Kidney (tissue), 14 donors: ENCODE measurements around the gene ZAR1. TPM values are rescaled to one million over a fixed set of nuclear protein-coding genes. Genes with fewer than 3 reads are reported as not detected.

Source experiments
- DNase-seq, 5 donors: peaks; one replicate each; pipeline ENCODE4 v3.0.0-alpha.2; 2013 to 2020
- FAIRE-seq: peaks from 2 replicates; lab custom pipeline; 2012; peaks lifted over from hg19 to GRCh38; lab: Jason Lieb, UNC
- H3K27ac ChIP-seq, 2 donors: one replicate each; pipeline ENCODE4 v1.7.0; 2013; ENCODE audit warnings: low read depth in 2 of 2, low read length in 2 of 2, inconsistent platforms in 1 of 2
- H3K27me3 ChIP-seq: one replicate; pipeline ENCODE4 v1.7.1; 2013; ENCODE audit warnings: low read length, inconsistent platforms; ENCODE audit not compliant: control insufficient read depth, insufficient read depth
- H3K36me3 ChIP-seq, 3 donors: one replicate each; pipeline versions ENCODE4 v1.7.0 to v1.7.1; 2013; ENCODE audit warnings: low read length in 3 of 3, control low read depth in 1 of 3, inconsistent platforms in 1 of 3; ENCODE audit not compliant: insufficient read depth in 3 of 3, control insufficient read depth in 2 of 3
- H3K4me1 ChIP-seq, 3 donors: one replicate each; pipeline versions ENCODE4 v1.7.0 to v1.7.1; 2013; ENCODE audit warnings: low read length in 3 of 3, inconsistent platforms in 1 of 3, low read depth in 1 of 3; ENCODE audit not compliant: control insufficient read depth in 2 of 3, insufficient read depth in 2 of 3
- H3K4me3 ChIP-seq, 3 donors: one replicate each; pipeline versions ENCODE4 v1.7.0 to v1.8.1; 2013; ENCODE audit warnings: low read length in 3 of 3, control low read depth in 1 of 3, inconsistent platforms in 1 of 3
- H3K9ac ChIP-seq, 3 donors: one replicate each; pipeline versions ENCODE4 v1.7.0 to v1.7.1; 2013; ENCODE audit warnings: low read length in 3 of 3, control low read depth in 1 of 3, inconsistent platforms in 1 of 3
- H3K9me3 ChIP-seq, 3 donors: one replicate each; pipeline versions ENCODE4 v1.7.0 to v1.7.1; 2013; ENCODE audit warnings: low read length in 3 of 3, control low read depth in 1 of 3, inconsistent platforms in 1 of 3; ENCODE audit not compliant: control insufficient read depth in 2 of 3, insufficient read depth in 1 of 3
- intact Hi-C: fragments of 100-400 bp; cut with DNase I; formaldehyde crosslinking; loops from one replicate; pipeline ENCODE4 v1.11.1; 2022
- polyA plus RNA-seq: library from polyadenylated mRNA; stranded (reverse); fragments of 350-450 nt; fragmentation: Illumina TruSeq; extraction: RNeasy Lipid Tissue Mini Kit (QIAGEN cat#74804); gene quantifications from one replicate; pipeline ENCODE4 v1.2.3, GENCODE V29; 2014; ENCODE audit warnings: low read depth, low replicate concordance; ENCODE audit not compliant: insufficient read depth
- total RNA-seq: library from RNA; stranded (reverse); fragmentation: NEBNext Ultra II Directional; extraction: Animal tissue kit (Norgen Biotek cat#: 25700); gene quantifications from one replicate; pipeline ENCODE4 v1.2.1, GENCODE V29; 2021
- TF ChIP-seq, protein P1 (sequence below): IDR thresholded peaks from 3 replicates; pipeline ENCODE4 v1.5.1; 2012; ENCODE audit warnings: mild to moderate bottlenecking, moderate library complexity, borderline replicate concordance; ENCODE audit not compliant: insufficient read depth; ENCODE audit errors: extremely low read depth
- donor health status: control.
- donor health status: control.
- donor health status: control.
- donor health status: control.
- donor health status: control.
- donor health status: DM: yes; HTN: yes; CAD: no.
- donor health status: Normal renal cell carcinoma (clear cell type).

The ZAR1 gene
- total and polyA plus RNA-seq, 2 donors from 2014 or later: not detected

DNA sequence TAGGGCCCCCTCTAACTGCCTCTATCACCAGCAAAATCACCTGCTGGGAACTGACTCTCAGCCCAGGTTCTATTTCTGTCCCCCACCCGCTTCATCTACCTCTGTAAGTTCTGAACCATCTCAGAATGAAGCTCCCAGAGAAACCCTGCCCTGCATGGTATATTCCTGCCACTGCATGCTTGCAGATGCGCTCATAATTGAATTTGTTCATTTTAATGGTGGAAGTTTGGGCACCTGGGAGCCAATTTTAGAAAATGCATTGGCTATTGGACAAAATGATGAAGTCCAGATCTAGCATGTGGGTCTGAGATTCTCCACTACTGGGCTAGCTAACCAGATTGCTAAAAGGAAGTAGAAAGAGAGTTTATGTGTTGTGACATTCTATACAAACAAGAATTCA lies 35.5 kb upstream of the ZAR1 start:
- Histone ChIP-seq H3K9ac (no peak overlapping the region), H3K36me3 (no peaks in the 10 kb centered on the region), H3K27ac (no peak overlapping the region), H3K4me1 (no peaks in the 10 kb centered on the region), H3K4me3 (no peak overlapping the region), H3K9me3 (no peaks in the 10 kb centered on the region), H3K27me3 (no peaks in the 10 kb centered on the region)
- TF ChIP-seq, protein P1, sequence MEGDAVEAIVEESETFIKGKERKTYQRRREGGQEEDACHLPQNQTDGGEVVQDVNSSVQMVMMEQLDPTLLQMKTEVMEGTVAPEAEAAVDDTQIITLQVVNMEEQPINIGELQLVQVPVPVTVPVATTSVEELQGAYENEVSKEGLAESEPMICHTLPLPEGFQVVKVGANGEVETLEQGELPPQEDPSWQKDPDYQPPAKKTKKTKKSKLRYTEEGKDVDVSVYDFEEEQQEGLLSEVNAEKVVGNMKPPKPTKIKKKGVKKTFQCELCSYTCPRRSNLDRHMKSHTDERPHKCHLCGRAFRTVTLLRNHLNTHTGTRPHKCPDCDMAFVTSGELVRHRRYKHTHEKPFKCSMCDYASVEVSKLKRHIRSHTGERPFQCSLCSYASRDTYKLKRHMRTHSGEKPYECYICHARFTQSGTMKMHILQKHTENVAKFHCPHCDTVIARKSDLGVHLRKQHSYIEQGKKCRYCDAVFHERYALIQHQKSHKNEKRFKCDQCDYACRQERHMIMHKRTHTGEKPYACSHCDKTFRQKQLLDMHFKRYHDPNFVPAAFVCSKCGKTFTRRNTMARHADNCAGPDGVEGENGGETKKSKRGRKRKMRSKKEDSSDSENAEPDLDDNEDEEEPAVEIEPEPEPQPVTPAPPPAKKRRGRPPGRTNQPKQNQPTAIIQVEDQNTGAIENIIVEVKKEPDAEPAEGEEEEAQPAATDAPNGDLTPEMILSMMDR: no peak
- FAIRE-seq (no peak), DNase-seq (no peak)
- intact Hi-C loops: no loop called here

DNA sequence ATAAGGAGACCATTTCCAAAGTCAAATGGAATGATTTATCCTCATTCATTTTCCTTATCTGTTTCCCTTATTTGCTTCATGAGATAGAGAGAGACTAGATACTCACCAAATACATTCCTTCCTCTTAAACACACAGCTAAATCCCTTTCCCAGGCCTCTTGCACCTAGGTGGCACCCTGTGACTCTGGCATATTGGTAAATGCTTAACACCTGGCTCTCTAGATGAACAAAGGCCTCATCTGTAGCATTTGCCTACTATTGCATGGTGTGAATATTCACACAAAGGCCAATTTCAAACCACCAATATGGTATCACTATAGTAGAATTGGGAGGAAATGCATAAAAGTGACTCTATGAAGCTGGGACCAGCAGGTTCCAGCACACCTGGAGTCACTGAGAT lies 29.1 kb upstream of the ZAR1 start:
- H3K27me3 ChIP-seq: no peaks in the 10 kb centered on the region
- H3K4me3 ChIP-seq: no peak overlapping the region
- no peaks in the 10 kb centered on the region for H3K36me3 ChIP-seq
- FAIRE-seq (no peak), DNase-seq (no peak)
- intact Hi-C loops: no loop called here
- no peak overlapping the region for H3K27ac ChIP-seq
- TF ChIP-seq, protein P1: no peak
- no peaks in the 10 kb centered on the region for H3K4me1 ChIP-seq
- H3K9me3 ChIP-seq: no peaks in the 10 kb centered on the region
- H3K9ac ChIP-seq: no peak overlapping the region

DNA sequence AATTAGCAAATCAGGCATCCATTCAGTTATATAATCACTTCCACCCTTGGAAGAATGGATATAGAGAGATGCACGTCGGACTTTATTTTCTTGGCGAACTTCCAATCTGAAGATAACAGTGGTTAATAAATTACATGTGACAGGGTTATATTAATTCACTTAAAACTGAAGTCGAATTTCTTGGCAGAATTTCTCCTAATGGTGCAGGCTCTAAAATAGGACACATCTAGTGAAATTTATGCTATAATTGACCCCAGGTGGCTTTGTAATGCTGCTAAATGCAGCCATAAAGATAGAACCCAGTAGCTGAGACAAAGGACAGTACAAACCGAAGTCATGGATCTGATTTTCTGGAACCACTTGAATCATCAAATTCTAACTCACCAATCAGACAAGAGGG lies 27.7 kb upstream of the ZAR1 start:
- H3K9ac ChIP-seq: no peak overlapping the region
- TF ChIP-seq, protein P1: no peak
- H3K4me1 ChIP-seq: no peaks in the 10 kb centered on the region
- DNase-seq (peak in 1 of 5 donors; percentile 58), FAIRE-seq (no peak)
- H3K4me3 ChIP-seq: no peak overlapping the region
- no peaks in the 10 kb centered on the region for H3K9me3 ChIP-seq
- no peaks in the 10 kb centered on the region for H3K36me3 ChIP-seq
- no peak overlapping the region for H3K27ac ChIP-seq
- intact Hi-C loops: no loop called here
- H3K27me3 ChIP-seq: no peaks in the 10 kb centered on the region

DNA sequence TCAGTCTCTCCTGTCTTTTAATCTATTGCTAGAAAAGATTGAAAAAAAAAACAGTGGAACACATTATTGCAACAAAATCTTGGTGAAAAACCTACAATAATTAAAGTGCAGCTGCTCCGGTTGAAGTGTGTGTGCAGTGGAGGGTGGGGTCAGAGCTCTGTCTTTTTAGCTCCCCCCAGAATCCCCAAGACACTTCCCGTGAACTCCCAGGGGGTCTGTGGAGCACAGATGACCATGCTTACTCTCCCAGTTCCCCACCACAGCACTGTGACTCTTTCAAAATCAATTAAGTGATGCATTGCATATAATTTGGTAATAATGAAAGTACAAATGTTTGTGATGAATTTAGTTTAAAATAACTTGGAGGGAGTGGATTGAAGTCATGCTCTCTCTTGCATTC lies 22.6 kb upstream of the ZAR1 start:
- TF ChIP-seq, protein P1: no peak

More for the DNA sequence above, 22.6 kb upstream of the ZAR1 start:
- Histone ChIP-seq H3K4me1 (no peaks in the 10 kb centered on the region), H3K36me3 (no peaks in the 10 kb centered on the region), H3K27me3 (no peaks in the 10 kb centered on the region), H3K4me3 (no peak overlapping the region), H3K27ac (no peak overlapping the region), H3K9me3 (no peaks in the 10 kb centered on the region), H3K9ac (no peak overlapping the region)
- intact Hi-C loops: no loop called here
- FAIRE-seq (no peak), DNase-seq (no peak)
